Esophagus muscularis mucosa (tissue), 3 donors: ENCODE results near the gene BORCS5.

Experiments used
- CTCF ChIP-seq, 3 experiments: fragments of 200-600 bp in 2 of 3; fragments of 450-650 bp in 1 of 3; sonication (generic) in 2 of 3; IDR thresholded peaks; one replicate each; pipeline ENCODE4 v1.5.1; 2017 to 2019; ENCODE audit warnings: antibody characterized with exemption in 3 of 3, mild to moderate bottlenecking in 2 of 3, moderate library complexity in 1 of 3
- POLR2A ChIP-seq: fragments of 450-650 bp; IDR thresholded peaks from one replicate; pipeline ENCODE4 v1.6.1; 2017; ENCODE audit warnings: antibody characterized with exemption, moderate library complexity, mild to moderate bottlenecking, low read depth
- POLR2AphosphoS5 ChIP-seq, 2 donors: sonication (generic); formaldehyde crosslinking; IDR thresholded peaks; one replicate each; pipeline ENCODE4 v1.6.1; 2017; ENCODE audit warnings: antibody characterized with exemption in 2 of 2

- no peak for TF ChIP-seq CTCF (IDR thresholded peaks at IDR 0.05)
- TF ChIP-seq POLR2A: no peak
- no peak for TF ChIP-seq POLR2AphosphoS5 (IDR thresholded peaks at IDR 0.05)
These were observed 93.2 kb downstream of the BORCS5 start for GRCh38 chr12:12450043-12450471.
